Caco-2 (cell line): Measurements from ENCODE around the gene CDKAL1. TPM values are rescaled to one million over a fixed set of nuclear protein-coding genes. Genes with fewer than 3 reads are reported as not detected.
A peak's percentile ranks its signal among the peaks of the same experiment; 100 is the strongest.

Experiments
- Bru-seq: library from RNA; stranded (reverse); fragments of 400-500 nt; gene quantifications from one replicate; lab custom pipeline; 2021; lab: Mats Ljungman, UMichigan
- BruChase-seq, 2 experiments: library from RNA; stranded (reverse); fragments of 400-500 nt; gene quantifications; one replicate each; lab custom pipeline; 2021; lab: Mats Ljungman, UMichigan
- BruUV-seq: library from RNA; stranded (reverse); fragments of 400-500 nt; replicated peaks from 2 replicates; lab custom pipeline; 2021; lab: Mats Ljungman, UMichigan
- CTCF ChIA-PET: fragments of 300-600 bp; sonication (Branson Sonifier 250); formaldehyde crosslinking; loops from one replicate; lab custom pipeline; 2022; ENCODE audit warnings: antibody characterized with exemption; lab: Charles Lee
- POLR2A ChIA-PET: fragments of 300-600 bp; sonication (Branson Sonifier 250); formaldehyde crosslinking; loops from one replicate; lab custom pipeline; 2022; ENCODE audit warnings: antibody characterized with exemption; lab: Charles Lee
- DNase-seq, 2 experiments: peaks; one replicate each; pipeline versions ENCODE4 v3.0.0 to v3.0.0-alpha.2; 2020 to 2022
- H3K27me3 ChIP-seq: replicated peaks from 2 replicates; pipeline ENCODE4 v1.6.0; 2011; ENCODE audit warnings: low read length; ENCODE audit not compliant: control insufficient read depth, insufficient read depth
- H3K36me3 ChIP-seq: 2 replicates; pipeline ENCODE4 v1.5.1; 2011; ENCODE audit warnings: low read length; ENCODE audit not compliant: control insufficient read depth, insufficient read depth
- H3K4me1 ChIP-seq: fragments of 250-450 bp; sonication (Bioruptor Pico); 2 replicates; pipeline ENCODE4 v1.5.1; 2020; ENCODE audit warnings: mild to moderate bottlenecking
- H3K4me3 ChIP-seq: 2 replicates; pipeline ENCODE4 v1.5.1; 2011; ENCODE audit warnings: low read depth, mild to moderate bottlenecking, control low read depth, low read length
- H3K9me3 ChIP-seq: fragments of 250-450 bp; sonication (Bioruptor Pico); 2 replicates; pipeline ENCODE4 v1.5.1; 2020; ENCODE audit warnings: mild to moderate bottlenecking, moderate library complexity
- H3K27ac Mint-ChIP-seq: one replicate; pipeline ENCODE4 v1.8.0; 2022; ENCODE audit warnings: mixed read lengths; ENCODE audit not compliant: unreplicated experiment
- H3K27me3 Mint-ChIP-seq: one replicate; pipeline ENCODE4 v1.8.0; 2022; ENCODE audit warnings: mixed read lengths; ENCODE audit not compliant: insufficient read depth, unreplicated experiment
- H3K36me3 Mint-ChIP-seq: one replicate; pipeline ENCODE4 v1.8.0; 2022; ENCODE audit warnings: mild to moderate bottlenecking, mixed read lengths; ENCODE audit not compliant: insufficient read depth, unreplicated experiment
- H3K4me1 Mint-ChIP-seq: one replicate; pipeline ENCODE4 v1.8.0; 2022; ENCODE audit warnings: low read depth, mixed read lengths; ENCODE audit not compliant: unreplicated experiment
- H3K4me3 Mint-ChIP-seq: one replicate; pipeline ENCODE4 v1.8.0; 2022; ENCODE audit warnings: mild to moderate bottlenecking, moderate library complexity, mixed read lengths; ENCODE audit not compliant: unreplicated experiment
- H3K9me3 Mint-ChIP-seq: one replicate; pipeline ENCODE4 v1.8.0; 2022; ENCODE audit warnings: mixed read lengths; ENCODE audit not compliant: unreplicated experiment
- intact Hi-C: fragments of 100-400 bp; cut with micrococcal nuclease; formaldehyde crosslinking; loops from one replicate; pipeline ENCODE4 v1.10.0; 2022; ENCODE audit not compliant: unreplicated experiment
- long read RNA-seq: library from polyadenylated mRNA; stranded (forward); transcript quantifications from one replicate; pipeline ENCODE4 v2.0.0, GENCODE V29; 2022
- total RNA-seq: library from RNA; stranded (reverse); gene quantifications from 2 replicates; pipeline ENCODE4 v1.2.3, GENCODE V29; 2022
- TF ChIP-seq, protein P1 (sequence below), 2 experiments: fragments of 200-600 bp in 1 of 2; IDR thresholded peaks; 1 replicate in 1 of 2; 2 replicates in 1 of 2; pipeline versions ENCODE4 v1.5.1 to v1.8.0; 2011 to 2022; ENCODE audit warnings: antibody characterized with exemption in 1 of 2, control low read depth in 1 of 2, inconsistent platforms in 1 of 2, low read depth in 1 of 2, low read length in 1 of 2, mild to moderate bottlenecking in 1 of 2, moderate library complexity in 1 of 2; ENCODE audit not compliant: insufficient read depth in 1 of 2, severe bottlenecking in 1 of 2, unreplicated experiment in 1 of 2

The CDKAL1 gene
- 18.7 and 18.8 TPM in 2 replicates for total RNA-seq
- Bru-seq, nascent RNA: percentile 73 among the genes with signal in this experiment
- BruChase-seq, experiment 1, labeled RNA remaining after a 2-hour chase: percentile 65 among the genes with signal in this experiment
- BruChase-seq, experiment 2, labeled RNA remaining after a 6-hour chase: percentile 60 among the genes with signal in this experiment
- long read RNA-seq, transcript CDKAL1-201 (16 exons, 3,272 nt): major isoform, 14 of 40 reads
- long read RNA-seq, partial matches to known transcripts: 9 of 40 reads
- long read RNA-seq, other reads (novel, unspliced or antisense): 17 of 40 reads

DNA sequence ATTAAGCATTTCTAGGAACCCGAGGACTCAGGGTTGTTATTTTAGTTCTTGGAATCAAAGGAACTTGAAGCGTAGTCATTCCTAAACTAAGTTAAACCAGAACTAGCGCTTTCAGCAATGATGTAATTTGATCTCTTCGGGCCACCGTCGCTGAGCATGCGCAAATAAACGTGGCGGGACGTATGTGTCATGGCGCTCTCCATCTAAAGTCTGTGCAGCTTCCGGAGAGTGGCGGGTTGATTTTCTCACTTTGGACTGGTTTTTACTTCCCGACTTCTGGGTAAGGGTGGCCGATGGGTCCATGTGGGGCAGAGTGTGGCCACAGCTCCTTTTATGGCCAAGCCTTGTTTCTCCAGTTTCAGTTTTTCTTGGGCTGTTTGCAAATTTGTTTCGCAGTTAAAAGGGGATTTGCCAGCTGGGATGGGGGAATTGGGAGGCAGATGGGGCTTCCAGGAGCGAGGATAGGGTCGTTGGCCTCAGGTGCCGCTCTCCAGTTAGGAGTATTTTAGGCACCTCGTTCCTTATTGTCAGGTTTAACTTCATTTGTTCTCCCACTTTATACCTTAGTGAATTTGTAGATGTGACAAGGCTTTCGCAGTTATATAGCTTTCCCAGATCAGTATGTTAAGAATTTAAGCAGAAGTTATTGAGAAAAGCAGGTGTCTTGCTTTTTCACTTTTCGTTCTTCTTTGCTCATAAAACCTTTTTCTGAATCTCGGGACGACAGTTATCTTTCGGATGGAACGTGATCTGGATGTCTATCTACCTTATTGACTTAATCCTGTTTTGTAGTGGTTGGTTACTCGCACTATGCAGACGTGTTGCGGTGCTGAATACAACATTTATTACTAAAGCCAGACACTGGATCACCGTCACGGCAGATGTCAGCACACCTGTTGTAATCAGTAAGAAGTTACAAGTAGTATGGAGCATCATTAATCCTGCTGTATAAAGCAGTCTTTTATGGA, at the start of gene CDKAL1:
TSS of gene CDKAL1 (plus strand) at position 163 of the 968 bp plus-strand sequence. CDS start 11,894 bp downstream, outside the sequence.
- Mint-ChIP-seq H3K36me3 (peaks cover 5% of the 10 kb centered on the region), H3K4me3 (peak within 1 kb of the TSS; percentile 93), H3K27me3 (no peaks in the 10 kb centered on the region), H3K27ac (peak within 1 kb of the TSS; percentile 90), H3K4me1 (peaks cover 11% of the 10 kb centered on the region), H3K9me3 (no peaks in the 10 kb centered on the region)
- TF ChIP-seq, protein P1, sequence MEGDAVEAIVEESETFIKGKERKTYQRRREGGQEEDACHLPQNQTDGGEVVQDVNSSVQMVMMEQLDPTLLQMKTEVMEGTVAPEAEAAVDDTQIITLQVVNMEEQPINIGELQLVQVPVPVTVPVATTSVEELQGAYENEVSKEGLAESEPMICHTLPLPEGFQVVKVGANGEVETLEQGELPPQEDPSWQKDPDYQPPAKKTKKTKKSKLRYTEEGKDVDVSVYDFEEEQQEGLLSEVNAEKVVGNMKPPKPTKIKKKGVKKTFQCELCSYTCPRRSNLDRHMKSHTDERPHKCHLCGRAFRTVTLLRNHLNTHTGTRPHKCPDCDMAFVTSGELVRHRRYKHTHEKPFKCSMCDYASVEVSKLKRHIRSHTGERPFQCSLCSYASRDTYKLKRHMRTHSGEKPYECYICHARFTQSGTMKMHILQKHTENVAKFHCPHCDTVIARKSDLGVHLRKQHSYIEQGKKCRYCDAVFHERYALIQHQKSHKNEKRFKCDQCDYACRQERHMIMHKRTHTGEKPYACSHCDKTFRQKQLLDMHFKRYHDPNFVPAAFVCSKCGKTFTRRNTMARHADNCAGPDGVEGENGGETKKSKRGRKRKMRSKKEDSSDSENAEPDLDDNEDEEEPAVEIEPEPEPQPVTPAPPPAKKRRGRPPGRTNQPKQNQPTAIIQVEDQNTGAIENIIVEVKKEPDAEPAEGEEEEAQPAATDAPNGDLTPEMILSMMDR (IDR thresholded peaks at IDR 0.05; ENCODE audit: insufficient read depth in 1 of 2, low read depth in 1 of 2, low read length in 1 of 2, severe bottlenecking in 1 of 2, unreplicated experiment in 1 of 2): no peak
- intact Hi-C loops: no loop called here
- CTCF ChIA-PET: interaction anchor here (1.0 kb wide), 1 partner anchor 30 kb away, joined by 3 read pairs; no protein-coding TSS in a partner anchor
- Histone ChIP-seq H3K27me3 (no peaks in the 10 kb centered on the region), H3K9me3 (no peaks in the 10 kb centered on the region), H3K4me1 (peaks cover 5% of the 10 kb centered on the region; the same call in 1 of the 2 replicates), H3K36me3 (peaks cover 1% of the 10 kb centered on the region; the same call in 1 of the 2 replicates), H3K4me3 (peak within 1 kb of the TSS; percentile 87)
- TSS peak; percentile 73 for BruUV-seq
- POLR2A ChIA-PET: interaction anchor here (1.1 kb wide), 1 partner anchor 130 kb away, joined by 5 read pairs; no protein-coding TSS in a partner anchor
- peak; percentile 85 to 90 for DNase-seq

DNA sequence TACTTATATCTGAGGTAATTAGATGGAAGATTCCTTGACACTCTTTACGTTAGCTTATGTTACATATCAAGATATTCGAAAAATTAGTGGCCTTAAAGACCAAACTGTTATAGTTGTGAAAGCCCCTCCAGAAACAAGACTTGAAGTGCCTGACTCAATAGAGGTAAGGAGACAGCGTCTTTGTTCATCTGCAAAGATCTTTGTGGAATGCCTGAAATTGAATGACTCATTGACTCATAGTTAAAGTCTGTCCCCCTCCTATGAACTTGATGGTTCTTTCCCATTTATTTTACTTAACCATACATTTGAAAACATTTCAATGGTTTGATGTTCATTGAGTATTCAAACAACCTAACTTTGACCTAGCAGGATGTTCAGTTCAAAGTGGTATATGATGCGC, 47.6 kb upstream of the CDKAL1 start:
- intact Hi-C loops: no loop called here
- TF ChIP-seq, protein P1 (IDR thresholded peaks at IDR 0.05; ENCODE audit: insufficient read depth in 1 of 2, low read depth in 1 of 2, low read length in 1 of 2, severe bottlenecking in 1 of 2, unreplicated experiment in 1 of 2): no peak
- H3K4me3 Mint-ChIP-seq: no peak overlapping the region
- Histone ChIP-seq H3K27me3 (no peaks in the 10 kb centered on the region), H3K4me1 (no peaks in the 10 kb centered on the region), H3K9me3 (no peaks in the 10 kb centered on the region), H3K4me3 (no peak overlapping the region), H3K36me3 (no peaks in the 10 kb centered on the region)
- ChIA-PET CTCF (no interaction called here), POLR2A (no interaction called here)
- no peaks in the 10 kb centered on the region for H3K4me1 Mint-ChIP-seq
- H3K27me3 Mint-ChIP-seq: no peaks in the 10 kb centered on the region
- no TSS peak for BruUV-seq
- no peaks in the 10 kb centered on the region for H3K9me3 Mint-ChIP-seq
- DNase-seq: no peak
- no peak overlapping the region for H3K27ac Mint-ChIP-seq
- H3K36me3 Mint-ChIP-seq: peaks cover 71% of the 10 kb centered on the region
